Limb (tissue), 2 donors: ENCODE measurements around the gene PROCA1.

ENCODE experiments used
- DNase-seq, 2 donors: peaks; one replicate each; pipeline ENCODE4 v3.0.0-alpha.2; 2016; ENCODE audit errors: extremely low spot score in 2 of 2

Gene PROCA1, protein sequence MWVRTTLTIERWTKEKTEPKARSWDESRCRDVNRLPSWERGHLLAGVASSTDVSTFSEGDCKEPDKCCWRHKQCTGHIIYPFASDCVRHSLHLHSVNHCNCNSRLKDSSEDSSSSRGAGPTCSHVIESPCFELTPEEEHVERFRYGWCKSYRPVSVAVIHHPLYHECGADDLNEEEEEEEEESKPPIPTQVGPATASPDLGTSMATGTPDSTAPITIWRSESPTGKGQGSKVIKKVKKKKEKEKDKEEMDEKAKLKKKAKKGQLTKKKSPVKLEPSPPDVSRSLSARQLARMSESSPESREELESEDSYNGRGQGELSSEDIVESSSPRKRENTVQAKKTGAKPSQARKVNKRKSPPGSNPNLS

DNA sequence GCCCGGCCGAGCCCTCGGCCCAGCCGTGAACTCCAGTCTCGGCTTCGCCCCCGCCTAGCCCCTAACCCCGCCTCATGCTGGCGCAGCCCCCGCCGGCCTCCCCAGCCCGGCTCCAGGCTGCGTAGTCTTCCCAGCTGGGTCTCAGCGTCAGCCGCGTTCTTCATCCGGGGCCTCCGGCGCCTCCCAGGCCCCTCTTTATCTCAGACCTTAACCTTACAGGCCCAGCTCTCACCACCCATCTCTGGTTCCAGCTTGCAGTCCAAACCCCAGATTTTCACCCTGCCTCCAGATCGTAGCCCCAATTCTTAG, at the start of gene PROCA1:
Gene PROCA1, minus strand, starts transcription at position 166 of the 309 bp plus-strand sequence. CDS start 228 bp downstream, outside the sequence.
- DNase-seq: no peak

DNA sequence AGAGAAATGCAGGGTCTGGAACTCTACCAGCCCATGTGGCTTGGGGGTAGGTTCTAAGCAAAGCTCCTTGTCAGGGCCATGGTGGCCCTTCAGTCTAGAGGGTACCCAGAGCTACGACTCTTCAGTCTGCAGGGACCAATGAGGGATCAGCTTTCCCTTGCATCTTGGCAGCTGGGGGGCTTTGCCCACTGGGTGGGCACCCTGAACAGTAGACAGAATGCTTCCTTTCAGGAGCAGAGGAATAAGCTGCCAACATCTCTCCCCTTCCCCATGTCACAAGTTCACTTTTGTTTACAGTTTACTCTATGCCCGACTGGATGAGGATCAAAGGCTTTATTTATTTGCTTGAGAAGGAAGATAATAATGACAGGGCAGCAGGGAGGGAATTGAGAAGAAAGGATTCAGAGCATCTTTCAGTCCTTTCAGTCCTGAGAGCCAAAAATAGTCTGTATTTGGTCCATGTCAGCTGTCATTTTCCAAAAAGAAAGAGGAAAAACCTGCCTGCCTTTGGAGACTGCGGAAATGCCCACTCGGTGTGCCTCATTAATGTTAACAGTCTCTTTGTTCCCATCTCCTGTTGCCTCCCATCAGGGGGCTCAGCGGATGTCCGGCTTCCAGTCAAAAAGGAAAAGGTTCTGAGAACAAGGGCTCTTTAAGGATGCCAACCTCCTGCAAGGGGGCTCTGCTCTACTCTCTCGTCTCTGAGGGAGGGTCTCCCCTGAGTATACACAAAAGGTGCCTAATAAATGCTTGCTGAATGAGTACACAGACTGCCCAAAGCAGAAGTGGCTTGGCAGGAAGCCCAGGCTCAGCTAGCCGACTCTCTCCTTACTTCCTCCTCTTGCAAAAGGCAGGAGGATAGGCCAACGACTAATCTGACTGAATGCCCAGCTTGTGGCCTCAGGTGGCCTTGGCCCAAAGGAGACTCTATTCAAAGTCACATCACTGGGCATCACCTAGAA, 49.2 kb upstream of the PROCA1 start:
- no peak for DNase-seq

DNA sequence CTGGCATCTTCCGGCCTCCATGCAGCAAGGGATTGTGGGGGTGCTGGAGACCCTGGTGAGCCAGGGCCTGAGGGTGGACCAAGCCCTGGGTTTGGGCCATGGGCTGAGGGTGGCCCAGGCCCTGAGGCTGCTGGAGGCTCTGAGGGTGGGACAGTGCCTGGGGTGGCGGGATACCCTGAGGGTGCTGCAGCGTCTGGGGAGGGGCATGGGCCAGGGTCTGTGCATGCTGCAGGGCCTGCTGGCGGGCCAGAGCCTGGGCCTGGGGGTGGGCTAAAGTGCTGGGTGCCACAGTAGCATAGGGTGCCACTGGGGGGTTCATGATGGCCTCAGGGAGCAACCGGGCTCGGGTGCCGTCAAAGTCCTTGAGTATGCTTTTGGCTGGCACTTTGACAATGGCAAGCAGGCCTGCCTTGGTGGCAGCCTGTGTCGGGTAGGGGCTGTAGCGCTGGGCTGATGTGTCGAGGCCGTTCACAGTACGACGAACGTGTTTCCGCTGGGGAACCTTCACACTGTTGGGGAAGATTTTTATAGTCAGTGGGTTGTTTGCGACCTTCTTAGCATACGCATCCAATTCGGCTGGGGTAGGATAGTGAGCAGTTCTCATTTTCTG, 47.7 kb upstream of the PROCA1 start:
- DNase-seq: no peak

DNA sequence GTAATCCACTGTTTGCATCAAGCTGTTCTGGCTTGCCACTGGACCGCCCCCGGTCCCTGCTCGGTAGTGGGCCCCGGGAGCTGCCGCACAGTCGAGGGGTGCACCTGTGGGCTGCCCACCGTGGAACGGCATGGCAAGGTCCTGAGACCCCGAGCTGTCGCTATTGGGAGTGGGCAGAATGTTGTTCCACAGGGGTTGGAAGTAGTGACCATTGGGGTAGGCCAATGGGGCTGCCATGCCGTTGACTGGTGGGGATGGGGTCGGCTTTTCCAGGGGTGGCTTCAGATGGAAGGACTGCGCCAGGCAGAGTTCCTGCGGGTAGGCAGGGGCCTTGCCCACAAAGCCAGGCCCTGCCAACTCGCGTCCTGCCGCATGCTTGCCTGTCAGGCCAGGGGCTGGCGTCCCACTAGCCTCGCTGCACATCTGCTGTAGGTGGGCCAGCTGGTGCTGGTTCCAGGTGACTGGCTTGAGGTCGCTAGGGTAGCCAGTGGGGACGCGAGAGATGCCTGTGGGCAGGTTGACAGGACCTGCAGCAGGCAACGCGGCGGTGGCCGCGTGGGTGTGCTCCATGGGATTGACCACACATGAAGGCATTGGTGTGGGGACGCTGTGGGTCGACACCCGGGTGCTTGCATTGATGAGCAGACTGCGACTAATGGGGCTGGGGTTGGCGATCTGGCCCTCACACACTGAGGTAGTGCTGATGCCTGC, 46.9 kb upstream of the PROCA1 start:
- DNase-seq: no peak

DNA sequence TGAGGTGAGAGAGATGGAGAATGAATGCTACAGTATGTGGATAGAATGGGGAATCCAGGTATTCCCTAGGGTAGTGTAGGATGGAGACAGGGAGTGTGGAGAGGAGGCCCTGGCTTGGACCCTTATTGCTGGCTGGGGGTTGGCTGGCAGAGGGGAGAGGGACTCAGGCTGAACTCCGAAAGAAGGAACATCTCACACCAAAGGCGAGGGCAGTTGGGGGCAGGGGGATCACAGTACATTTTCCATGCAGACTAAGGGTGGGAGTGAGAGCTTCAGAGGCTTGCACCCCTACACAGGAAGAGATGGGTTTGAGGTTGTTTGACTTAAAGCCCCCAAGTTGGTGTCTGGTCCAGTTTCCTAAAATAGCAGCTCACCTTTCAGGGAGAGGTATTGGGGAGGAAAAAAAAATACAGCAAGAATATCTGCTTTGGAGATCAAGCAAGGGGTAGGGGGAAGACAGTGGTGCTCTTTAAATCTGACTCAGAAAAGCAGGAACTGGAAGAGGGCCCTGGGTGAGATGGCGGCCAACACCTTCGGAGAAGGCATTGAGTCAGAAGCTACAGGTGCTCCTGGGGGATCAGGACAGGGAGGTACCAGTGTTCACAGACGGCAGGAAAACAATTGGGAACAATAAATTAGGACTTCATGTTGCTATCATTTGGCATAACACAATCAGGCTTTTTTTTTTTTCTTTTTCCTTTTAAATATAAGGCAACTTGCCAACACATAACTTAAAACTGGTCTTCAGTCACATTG, 44.5 kb upstream of the PROCA1 start:
- DNase-seq: no peak

DNA sequence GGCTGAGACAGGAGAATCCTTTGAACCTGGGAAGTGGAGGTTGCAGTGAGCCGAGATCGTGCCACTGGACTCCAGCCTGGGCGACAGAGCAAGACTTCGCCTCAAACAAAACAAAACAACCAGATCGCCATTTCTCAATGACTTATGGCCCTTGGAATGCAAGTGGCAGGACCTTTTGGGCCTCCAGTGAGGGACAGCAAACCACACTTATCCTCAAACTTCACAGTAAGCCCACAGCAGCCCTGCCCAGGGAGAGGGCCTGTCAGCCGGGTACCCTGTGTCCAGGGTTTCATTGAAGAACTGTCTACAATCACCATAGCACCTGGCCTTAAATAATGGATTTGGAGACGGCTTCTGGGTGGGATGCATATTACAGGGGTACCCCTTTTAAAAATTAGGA, 43.8 kb upstream of the PROCA1 start:
- DNase-seq: no peak

DNA sequence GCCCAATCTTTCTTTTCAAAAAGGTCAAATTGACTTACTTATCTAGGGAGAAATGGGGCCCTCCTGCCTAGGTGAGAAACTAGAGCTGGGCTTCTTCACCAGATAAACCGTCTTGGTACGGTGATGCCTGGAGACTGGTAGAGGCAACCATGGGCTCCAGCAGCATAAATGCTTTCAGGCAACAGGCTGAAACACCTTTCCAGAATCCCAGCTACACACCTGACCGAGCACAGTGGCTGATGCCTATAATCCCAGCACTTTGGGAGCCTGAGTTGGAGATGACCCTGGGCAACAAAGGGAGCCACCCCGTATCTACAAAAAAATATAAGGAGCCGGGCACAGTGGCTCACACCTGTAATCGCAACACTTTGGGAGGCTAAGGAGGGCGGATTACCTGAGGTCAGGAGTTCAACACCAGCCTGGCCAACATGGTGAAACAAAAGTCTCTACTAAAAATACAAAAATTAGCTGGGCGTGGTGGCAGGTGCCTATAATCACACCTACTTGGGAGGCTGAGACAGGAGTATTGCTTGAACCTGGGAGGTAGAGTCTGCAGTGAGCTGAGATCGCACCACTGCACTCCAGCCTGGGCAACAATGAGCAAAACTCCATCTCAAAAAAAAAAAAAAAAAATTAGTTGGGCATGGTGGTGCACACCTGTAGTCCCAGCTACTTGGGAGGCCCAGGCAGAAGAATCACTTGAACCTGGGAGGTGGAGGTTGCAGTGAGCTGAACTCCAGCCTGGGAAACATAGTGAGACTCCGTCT, 40.1 kb upstream of the PROCA1 start:
- no peak for DNase-seq

DNA sequence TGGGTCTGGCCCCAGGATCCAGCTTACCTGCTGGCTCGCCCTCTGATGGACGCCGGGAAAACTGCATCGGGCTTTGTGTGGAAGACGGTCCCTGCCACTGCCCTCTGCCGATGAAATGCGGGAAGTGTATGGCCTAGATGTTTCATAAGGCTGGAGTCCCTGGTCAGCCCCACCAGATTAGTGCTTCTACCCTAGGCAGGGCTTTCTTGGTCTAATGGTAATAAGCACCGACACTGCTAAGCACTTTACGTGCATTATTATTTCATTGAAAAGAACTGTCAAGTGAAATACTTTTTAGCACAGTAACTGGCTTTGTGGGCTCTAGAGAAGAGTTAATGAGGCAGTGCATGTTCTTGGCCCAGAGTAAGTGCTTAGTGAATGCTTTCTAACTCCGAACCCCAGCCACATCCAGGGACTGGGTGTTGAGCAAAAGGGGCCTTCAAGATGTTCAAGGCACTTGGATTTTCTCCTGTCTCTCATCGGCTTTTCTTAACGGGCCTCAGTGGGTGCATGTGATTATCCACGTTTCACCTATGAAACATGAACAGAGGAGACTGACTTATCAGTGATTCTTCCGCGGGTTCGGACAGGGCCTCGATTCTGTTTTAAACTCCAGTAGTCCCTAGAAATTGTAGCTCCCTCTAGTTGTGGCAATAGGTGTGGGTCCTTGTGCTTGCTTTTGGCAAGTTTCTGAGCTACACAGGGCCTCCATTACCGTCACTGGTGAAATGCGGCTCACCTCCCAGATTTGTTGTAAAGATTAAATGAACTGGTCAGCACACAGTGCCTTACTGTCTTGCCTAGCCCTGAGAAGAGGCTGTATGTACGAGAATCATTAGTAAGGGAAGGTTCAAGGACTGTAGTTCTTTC, 38.7 kb upstream of the PROCA1 start:
- peak; percentile 90 to 94 for DNase-seq

DNA sequence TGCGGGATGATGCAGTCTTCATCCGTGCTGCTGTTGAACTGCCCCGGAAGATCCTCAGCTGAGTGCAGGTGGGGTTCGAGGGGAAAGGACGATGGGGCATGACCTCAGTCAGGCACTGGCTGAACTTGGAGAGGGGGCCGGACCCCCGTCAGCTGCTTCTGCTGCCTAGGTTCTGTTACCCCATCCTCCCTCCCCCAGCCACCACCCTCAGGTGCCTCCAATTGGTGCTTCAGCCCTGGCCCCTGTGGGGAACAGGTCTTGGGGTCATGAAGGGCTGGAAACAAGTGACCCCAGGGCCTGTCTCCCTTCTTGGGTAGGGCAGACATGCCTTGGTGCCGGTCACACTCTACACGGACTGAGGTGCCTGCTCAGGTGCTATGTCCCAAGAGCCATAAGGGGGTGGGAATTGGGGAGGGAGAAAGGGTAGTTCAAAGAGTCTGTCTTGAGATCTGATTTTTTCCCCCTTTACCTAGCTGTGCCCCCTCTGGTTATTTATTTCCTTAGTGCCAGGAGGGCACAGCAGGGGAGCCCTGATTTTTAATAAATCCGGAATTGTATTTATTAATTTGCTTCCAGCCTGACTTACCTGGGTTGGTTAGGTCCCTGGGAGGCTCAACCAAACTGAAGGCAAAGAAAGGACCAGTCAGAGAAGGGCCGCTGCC, 38.0 kb upstream of the PROCA1 start:
- DNase-seq: no peak

DNA sequence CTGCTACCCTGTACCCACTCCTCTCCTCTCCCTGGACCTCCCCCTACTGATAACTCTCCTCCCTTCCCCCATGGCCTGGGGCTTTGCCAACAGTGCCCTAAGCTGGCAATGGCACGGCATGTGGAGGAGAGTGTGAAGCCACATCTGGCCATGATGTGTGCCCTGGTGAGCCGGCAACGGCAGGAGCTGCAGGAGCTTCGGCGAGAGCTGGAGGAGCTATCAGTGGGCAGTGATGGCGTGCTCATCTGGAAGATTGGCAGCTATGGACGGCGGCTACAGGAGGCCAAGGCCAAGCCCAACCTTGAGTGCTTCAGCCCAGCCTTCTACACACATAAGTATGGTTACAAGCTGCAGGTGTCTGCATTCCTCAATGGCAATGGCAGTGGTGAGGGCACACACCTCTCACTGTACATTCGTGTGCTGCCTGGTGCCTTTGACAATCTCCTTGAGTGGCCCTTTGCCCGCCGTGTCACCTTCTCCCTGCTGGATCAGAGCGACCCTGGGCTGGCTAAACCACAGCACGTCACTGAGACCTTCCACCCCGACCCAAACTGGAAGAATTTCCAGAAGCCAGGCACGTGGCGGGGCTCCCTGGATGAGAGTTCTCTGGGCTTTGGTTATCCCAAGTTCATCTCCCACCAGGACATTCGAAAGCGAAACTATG, 37.3 kb upstream of the PROCA1 start:
- no peak for DNase-seq

DNA sequence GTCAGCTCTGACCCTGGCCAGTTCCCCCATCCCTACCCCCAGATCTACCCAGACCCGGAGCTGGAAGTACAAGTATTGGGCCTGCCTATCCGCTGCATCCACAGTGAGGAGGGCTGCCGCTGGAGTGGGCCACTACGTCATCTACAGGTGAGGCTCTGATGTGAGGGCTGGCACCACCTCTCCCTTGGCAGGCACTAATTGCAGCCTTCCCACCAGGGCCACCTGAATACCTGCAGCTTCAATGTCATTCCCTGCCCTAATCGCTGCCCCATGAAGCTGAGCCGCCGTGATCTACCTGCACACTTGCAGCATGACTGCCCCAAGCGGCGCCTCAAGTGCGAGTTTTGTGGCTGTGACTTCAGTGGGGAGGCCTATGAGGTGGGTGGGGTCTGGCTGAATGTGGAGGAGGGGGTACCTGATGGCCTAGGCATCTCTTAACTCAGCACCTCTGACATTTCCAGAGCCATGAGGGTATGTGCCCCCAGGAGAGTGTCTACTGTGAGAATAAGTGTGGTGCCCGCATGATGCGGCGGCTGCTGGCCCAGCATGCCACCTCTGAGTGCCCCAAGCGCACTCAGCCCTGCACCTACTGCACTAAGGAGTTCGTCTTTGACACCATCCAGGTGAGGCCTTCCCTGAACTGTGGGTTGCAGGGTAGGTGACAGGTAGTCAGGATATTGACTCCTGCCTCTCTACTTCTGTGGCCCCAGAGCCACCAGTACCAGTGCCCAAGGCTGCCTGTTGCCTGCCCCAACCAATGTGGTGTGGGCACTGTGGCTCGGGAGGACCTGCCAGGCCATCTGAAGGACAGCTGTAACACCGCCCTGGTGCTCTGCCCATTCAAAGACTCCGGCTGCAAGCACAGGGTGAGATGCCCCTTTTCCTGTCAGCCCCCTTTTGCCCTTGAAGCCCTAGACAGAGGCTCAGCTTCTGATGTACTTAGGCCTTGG, 36.4 kb upstream of the PROCA1 start:
- DNase-seq: no peak

DNA sequence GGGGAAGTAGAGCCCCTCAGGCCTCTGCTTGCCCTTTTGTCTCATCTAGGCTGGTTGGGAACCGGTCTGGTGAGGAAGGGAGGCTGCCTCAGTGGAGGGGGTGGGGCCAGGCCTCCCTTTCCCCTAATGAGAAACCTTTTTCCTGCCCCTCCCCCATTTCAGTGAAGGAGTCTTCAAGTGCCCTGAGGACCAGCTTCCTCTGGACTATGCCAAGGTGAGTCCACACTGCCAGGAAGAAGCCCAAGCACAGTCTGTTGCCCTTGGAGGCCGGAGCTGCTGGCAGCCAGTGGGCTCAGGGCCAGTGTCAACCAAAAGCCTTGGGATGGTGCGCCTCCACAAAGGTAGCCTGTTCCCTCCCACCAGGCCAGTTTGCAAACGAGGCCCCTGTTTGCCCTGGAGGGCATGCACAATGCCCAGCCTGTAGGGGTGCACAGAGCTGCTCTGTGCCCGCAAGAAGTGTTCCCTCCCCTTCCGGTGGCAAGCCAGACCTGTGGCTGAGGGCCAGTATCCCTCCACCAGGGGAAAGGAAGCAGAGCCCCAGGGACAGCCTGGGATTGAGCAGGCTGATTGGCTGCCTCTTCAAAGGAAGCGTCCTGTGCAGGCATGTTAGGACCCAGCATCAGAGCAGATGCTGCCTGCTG, 35.5 kb upstream of the PROCA1 start:
- peak in 1 of 2 donors; percentile 64 for DNase-seq

DNA sequence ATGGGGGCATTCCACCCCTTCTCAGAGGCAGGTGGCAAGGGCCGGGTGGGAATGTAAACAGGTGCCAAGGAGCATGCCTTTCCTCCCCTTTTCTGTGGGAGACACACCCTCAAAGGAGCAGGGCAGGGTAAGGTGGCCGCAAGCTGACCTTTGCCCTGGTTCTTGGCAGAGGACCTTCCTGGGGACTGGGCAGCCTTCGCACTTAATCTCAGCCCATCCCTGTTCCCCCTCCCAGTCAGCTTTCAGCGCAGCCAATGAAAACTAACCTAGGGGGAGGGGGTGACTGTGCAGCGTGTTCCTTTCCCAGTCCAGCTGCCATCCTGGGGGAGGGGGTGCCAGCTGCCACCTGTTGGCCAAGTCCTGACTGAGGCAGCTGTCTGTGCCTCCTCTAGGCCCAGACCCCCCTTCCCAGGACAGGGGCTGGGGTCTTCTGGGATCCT, 34.9 kb upstream of the PROCA1 start:
- peak; percentile 70 to 80 for DNase-seq

DNA sequence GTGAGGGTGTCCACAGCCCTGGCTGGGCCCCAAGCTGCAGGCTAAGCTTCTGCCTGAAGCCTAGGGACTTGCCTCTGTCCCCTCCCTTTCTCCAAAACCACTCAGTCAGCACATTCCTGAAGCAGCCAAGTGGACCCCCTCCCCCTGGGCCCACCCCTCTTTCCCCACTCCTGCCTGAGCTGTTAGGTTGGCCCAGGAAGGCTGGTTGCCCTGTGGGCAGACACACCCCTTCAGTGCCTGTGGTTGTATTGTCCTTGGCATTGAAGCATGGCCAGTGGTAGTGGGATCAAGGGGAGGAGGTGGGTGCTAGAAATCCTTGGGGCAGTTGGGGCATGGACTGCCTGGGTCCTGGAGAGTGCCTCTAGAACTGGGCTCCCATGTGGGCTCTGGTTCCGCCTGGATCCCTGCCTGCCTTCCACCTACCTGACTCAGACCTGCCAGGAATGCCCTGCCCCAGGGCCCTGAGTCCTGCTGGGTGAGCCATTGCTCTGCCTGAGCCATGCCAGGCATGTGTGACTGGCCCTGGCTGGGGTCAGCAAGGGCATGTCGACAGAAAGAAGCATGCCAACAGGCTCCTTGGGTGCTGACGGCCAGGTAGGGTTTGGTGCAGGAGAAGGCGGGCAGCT, 34.2 kb upstream of the PROCA1 start:
- DNase-seq: peak in 1 of 2 donors; percentile 45

DNA sequence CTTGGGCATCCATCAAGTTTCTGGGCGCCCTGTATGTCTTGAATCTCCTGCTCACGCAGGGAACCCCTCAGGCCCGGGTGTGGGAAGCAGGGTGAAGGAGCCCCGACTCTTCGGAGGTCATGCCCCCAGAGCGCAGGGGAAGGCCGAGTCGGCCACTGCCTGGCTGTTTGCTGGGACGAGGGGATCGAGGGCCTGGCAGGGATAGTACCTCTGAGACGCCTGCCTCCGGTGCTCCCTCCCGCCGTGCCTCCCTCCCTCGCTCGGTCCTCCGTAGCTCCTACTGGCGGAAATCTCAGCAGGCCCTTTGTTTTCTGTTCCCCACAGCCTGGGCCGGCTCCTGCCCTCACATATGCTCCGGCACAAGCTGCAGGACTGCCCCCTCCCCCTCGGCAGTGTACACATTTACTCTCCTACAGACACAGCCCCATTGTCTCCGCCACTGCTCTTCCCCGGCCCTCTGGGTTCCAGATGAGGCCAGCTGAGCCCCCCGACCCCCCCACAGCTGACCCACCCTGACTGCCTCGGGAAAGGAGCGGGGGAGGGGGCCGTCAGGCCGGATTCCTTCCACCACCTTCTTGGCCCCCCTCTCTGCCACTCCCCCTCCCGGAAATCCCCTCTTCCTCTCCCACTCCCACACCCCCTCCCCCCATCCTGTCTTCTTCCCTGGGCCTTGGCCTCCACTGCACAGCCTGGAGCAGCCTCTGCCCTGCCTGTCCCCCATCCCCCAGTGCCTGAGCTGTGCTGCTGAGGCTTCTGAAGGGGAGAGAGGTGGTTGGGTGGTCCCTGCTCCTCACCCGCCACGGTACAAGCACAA, 33.5 kb upstream of the PROCA1 start:
- DNase-seq: peak; percentile 68 to 88
